ENCODE data around the gene CBX7.

CBX7 gene

GRCh38 chr22:39146256-39147101, 6.0 kb downstream of the CBX7 start:
- no peak for DNase-seq

DNA sequence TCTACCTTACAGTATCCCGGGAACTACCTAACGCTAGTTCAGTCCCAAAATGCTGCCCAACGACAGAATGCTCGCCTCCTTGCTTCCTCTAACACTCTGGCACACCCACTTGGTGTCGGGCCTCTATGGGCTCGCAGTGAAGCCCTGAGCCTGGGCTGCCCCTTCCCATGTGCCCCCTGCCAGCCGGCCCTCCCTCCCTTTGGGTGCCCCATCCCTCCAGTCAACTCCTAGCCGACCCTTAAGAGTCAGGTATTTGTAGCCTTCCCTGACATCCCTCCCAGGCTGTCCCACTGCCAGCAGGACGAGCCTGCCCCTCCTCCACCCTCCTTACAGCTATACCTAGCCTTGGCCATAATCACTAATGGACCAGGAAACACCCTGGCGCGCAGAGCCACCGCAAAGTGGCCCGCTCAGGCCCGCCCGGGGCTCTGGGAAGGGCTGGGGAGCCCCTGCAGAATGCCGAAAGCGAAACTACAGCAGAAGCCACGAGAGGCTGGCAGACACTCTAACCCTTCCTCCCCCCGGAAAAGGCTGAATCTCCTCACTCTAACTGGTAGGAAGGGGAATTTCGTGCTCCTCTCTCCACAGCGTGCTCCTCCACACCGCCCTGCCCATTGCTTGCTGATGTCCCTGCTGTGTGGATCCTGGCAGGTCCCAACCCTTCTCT, 8.2 kb downstream of the CBX7 start:
- DNase-seq, result no peak

DNA sequence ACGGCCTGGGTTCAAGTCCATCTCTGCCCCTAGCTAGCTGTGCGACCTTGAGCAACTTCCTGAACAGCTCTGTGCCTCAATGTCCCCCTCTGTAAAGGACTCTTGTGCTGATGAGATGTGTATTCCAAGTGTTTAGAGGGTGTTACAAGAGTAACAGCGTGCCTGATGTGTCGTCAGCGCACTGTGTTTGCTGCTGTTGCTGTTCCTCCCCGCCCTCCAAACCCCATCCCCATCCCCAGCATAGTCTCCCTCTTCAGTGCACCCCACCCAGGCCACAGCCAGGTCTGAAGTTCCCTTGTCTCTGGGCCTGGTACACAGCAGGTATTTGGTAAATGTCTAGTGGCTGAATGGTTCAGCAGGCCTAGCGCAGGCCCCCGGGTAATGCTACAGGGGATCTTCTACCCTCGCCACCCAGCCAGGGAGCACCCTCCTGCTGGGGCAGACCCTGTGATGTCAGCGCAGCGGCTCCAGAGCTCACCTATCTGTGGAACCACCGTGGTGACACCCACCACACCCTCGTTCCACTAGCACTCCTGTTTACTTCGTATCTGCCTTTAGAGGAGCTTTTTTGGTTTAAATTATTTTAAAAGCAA, 10.3 kb downstream of the CBX7 start:
- DNase-seq, result no peak

DNA sequence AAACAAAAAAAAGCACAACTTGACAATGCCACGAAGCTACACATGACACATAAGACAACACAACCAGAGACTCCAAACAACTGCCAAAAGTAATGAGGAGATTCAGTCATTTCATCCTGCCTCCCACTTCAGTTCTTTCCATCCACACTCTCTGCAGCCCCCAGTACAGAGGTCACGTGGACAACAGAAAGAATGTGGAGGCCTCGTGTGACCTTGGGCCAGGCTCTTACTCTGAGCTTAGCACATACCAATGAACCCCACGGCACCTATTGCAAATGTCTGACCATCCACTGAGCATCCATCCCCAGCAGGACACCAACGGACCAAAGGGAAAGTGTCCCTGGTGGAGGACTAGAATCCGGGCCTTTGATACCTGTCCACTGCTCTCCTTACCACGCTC, 12.5 kb downstream of the CBX7 start:
- no peak for DNase-seq

GRCh38 chr22:39138357-39138997, 14.0 kb downstream of the CBX7 start:
- no peak for DNase-seq

DNA sequence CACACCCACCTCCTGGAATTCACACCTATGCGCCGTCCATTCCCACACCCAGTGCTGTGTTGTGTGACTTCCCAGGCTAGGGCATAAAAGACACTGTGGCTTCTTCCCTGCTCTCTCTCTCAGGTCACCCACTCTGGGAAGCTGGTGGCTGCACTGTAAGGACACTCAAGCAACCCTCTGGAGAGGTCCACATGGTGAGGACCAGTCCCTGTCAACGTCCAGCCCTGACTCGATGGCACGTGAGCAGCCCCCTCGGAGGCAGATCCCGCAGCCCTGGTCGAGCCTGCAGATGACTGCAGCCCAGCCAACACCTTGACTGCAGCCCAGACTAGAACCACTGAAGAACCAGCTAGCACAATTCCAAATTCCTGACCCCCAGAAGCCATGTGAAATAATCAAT, 16.2 kb downstream of the CBX7 start:
- DNase-seq, result no peak

DNA sequence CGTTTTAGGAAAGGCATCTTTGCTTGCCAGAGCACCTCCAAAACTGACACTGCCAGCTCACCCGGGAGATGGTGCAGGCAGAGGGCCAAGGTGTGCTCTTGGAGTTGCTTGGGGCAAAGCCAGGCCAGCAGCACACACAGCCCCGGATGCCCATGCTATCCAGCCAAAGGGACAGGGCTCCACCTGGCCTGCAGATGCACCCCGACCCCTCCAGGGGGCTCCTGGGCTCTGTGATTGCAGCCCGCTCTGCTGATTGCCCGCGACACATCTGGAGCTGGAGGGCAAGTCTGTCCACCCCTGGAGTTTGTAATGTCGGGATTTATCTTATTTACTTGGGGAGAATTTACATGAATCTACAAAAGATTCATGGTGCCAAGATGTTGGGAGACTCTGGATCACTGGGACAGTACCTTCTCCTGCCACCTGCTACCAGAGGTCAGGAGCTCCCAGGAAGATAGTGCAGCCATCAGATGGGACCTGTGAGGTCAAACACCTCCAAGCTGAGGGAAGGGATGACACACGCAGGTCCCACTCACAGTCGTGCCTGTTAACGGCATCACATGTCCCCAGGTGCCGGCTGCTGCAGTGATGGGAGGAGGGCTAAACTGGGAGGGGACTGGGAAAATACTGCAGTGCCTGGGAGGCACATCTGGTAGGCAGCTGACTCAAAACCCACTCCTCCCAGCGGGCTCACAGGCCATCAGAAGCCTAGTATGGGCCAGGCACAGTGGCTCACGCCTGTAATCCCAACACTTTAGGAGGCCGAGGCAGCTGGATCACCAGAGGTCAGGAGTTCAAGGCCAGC, 17.2 kb downstream of the CBX7 start:
- DNase-seq, result peak; percentile 6

- no peak for DNase-seq
Measured at GRCh38 chr22:39134366-39135091, 18.0 kb downstream of the CBX7 start.

DNA sequence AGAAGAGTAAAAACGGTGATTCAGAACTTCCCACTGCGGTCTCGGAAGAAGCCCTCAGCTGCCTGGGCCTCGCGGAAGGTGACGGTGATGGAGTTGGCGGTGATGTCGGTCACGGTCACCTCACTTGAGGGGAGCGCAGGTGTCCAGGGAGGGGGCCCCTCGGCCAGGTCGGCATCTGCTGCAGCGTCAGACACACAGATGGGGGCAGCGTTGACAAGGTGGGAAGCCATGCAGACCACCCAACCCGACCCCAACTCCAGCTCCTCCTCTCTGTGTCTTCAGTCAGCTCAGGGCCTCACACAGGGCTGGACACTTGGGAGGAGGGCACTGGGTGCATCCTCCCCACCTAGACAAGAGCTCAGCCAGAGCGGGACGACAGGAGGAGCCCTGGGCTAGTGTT, 18.6 kb downstream of the CBX7 start:
- no peak for DNase-seq

DNA sequence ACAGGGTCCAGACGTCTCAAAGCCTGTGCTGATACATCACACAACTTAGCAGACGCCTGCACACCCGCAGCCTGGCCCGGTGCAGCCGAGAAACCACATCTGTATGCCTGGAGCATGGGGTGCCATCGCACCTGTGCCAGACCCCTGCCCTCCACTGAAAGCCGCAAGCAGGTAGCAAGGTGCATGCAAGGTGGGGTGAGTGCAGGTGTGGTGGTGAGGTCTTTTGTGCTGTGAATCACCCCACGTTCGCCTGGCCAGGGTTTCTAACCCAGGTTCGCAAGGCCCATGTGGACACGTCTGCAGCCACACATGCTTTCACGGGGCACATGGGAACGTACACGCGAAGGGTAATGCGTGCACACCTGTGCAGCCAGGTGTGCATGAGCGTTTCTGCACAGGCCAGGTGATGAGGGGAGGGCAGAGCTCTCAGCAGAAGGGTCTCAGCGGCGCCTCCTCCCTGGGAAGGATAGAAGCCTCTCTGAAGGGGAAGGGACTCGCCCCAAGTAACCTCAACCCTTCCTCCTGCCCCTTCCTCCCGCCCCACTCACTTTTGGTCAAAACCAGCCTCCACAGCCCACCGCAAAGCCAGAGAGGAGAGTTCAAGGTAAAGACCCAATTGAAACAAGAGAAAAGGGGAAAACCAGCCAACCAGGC, 19.5 kb downstream of the CBX7 start:
- DNase-seq, result no peak

DNA sequence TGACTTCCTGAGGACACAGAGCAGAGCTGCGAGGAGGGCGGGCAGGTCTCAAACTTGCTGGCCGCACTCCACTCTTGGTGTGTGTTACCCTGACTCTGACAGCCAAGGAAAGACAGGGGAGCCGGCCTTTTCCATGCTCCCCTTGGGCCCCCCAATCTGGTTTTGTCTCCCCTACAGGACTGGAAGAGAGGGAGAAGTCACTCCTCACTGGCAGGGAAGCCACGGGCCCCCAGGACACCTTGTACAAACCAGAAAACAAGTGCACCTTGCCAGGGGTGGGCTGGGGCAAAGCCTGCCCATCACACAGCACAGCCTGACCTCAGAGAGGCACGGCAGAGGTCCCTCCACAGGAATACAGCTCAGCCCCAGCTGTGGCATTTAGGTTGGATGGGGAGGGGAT, 20.2 kb downstream of the CBX7 start:
- DNase-seq, result no peak

DNA sequence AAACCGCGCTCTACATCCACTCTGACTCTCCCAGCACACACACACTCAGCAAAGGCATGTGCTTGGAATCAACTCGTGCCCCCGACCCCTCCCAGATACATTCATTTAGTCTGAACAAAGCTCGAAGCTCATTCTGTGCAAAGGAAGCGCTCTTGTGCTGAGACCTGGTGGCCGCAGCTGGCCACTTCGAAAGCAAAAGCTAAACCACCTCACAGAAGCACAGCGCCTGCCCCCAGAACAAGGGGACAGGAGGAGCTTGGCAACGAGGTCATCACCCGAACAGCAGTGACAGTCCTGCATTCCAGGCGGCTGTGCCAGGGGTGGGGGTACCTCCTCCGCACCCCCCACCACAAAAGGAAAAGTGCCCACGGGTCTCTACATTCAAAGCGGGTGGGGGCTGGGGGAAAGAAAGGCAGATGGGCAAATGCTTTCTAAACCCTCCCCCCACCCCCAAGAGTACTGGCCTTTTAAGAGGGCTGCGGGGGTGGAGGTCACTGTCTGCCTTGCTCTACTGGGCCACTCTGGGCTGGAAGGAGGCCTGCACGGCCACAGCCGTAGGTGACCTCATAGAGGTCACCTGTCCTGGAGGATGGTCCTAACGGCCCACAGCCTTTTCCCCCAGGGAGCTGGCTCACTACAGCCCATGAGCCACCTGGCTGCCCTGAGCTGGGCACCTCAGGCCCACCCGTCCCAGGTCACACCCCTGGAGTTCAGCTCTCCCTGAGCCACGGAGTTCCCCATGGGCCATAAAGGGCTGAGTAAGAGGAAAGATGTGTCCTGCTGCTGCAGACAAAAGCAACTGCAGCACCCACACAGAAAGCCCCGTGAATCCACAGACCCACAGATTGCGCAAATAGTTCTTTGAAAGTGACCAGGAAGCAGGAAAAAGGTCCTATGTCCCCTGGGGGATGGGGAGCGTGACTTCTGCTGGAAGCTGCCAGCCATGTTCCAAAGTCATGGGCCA, 21.3 kb downstream of the CBX7 start:
- no peak for DNase-seq

GRCh38 chr22:39130152-39130704, 22.3 kb downstream of the CBX7 start:
- no peak for DNase-seq

GRCh38 chr22:39129746-39130145, 22.7 kb downstream of the CBX7 start:
- no peak for DNase-seq

- DNase-seq, result no peak
Measured at GRCh38 chr22:39129081-39129480, 23.4 kb downstream of the CBX7 start.

GRCh38 chr22:39128508-39128907, 24.0 kb downstream of the CBX7 start:
- DNase-seq, result no peak

DNA sequence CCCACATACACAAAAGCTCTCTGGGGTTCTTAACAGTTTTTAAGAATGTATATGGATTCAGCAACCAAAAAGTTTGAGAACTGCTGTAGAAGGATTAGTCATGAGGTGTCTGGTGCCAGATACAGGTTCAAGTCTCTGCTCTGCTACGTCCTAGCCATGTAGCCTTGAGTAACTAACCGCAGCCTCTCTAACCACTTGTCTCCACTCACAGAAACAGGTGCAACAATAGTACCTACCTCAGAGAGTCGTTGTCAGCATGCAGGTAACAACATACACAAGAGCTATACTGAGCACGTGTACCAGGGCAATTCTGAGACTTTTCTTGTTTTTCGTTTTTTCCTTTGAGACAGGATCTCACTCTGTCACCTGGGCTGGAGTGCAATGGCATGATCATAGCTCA, 26.9 kb downstream of the CBX7 start:
- DNase-seq, result no peak

GRCh38 chr22:39123751-39124581, 28.5 kb downstream of the CBX7 start:
- no peak for DNase-seq
